Pons (tissue), 1 donor: ENCODE data around the gene ELP1.

ENCODE experiments used
- DNase-seq: peaks from one replicate; pipeline ENCODE4 v3.0.0-alpha.2; 2016; ENCODE audit warnings: low spot score

Gene ELP1

DNA sequence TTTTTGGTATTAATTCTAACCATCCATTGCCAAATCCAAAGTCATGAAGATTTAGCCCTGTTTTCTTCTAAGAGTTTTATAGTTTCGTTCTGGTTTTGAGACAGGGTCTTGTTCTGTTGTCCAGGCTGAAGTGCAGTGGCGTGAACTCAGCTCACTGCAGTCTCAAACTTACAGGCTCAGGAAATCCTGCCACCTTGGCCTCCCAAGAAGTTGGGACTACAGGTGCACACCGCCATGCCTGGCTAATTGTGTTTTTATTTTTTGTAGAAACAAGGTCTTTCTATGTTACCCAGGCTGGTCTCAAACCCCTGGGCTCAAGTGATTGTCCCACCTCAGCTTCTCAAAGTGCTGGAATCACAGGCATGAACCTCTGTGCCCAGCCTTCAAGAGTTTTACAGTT, 50.8 kb downstream of the ELP1 start:
- DNase-seq: no peak

DNA sequence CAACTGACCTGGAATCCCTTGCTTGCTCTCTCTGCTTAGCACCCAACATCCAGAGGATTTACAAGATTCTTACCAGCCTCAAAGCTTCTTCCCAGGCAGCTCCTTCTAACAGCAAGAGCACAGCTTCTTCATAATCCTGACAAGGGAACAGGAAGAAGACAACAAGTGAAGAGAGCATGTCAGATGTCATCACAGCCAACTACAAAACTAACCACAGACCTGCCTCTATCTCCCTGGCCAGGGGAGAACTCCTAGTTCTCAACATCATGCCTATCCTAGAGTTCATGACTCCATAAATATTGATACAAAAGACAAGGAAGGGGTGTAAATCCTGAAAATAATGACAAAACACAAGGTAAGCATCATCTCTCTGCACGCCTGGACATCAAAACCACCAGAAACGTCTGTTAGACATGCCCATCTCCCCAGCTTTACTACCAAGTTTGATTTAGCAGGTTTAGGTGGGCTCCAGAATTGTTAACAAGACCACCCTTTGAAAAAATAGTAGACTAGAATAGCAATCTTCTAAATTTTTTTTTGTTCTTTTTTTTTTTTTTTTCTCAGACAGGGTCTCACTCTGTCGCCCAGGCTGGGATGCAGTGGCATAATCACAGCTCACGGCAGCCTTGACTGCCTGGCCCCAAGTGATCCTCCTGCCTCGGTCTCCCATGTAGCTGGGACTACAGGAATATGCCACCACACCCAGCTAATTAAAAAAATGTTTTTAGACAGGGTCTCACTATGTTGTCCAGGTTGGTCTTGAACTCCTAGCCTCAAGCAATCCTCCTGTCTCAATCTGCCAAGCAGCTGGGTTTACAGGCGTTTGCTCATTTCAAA, 51.7 kb downstream of the ELP1 start:
- DNase-seq: no peak

DNA sequence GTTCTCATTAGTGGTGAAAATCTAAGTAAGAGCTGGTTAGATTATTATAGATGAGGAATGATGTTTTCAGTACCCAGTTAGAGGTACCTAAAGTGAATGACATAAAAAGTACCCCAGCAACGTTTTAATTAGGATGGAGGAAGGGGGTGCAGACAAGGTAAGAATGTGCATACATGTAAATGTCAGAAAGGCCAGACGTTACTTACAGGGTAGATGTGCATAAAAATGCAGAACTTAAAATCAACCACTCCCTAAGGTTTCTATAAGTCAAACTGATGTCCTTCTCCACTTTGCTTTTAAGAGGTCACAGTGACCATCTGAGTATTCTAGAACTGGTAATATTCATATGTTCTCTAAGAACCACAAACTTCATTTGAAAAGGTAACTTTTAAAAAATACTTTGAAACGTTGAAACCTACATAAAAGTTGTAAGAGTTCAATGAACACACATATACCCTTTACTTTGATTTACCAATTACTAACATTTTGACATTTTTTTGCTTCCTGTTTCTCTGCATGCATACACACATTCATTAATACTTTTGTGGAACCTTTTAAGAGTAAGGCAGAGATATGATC, 53.1 kb downstream of the ELP1 start:
- no peak for DNase-seq

DNA sequence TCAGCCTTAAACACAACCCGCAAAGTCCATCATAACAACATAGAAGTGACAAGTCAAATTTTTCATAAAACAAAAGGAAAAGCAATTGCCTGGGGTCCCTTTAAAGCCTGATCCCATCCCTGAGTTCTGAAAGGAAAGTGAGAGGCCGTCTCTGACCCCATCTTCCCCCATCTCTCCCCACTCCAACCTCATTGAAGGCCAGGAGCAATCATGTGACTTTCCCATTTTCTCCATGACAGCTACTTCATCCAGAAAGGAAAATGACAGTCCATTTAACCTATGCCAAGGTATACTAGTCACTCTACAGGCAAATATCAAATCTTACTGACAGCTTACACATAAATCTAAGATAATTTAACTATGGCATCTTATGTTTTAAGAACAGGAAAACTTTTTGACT, 56.4 kb downstream of the ELP1 start:
- DNase-seq: no peak

DNA sequence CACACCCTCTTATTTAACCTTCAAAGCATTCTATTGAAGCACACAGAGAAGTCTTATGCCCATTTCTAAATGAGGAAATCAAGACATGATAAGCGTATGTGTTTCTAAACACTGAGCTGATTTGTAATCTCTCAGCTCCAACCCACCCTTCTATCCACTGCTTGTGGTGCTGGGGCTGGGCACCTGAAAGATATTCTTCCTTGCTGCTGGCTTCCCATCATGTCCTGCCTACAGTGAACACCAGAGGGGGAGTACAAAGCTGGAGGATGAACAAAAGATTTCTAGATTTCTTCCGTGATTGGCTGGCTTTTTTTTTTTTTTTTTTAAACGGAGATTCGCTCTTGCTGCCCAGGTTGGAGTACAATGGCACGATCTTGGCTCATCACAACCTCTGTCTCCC, 57.5 kb downstream of the ELP1 start:
- DNase-seq: no peak

DNA sequence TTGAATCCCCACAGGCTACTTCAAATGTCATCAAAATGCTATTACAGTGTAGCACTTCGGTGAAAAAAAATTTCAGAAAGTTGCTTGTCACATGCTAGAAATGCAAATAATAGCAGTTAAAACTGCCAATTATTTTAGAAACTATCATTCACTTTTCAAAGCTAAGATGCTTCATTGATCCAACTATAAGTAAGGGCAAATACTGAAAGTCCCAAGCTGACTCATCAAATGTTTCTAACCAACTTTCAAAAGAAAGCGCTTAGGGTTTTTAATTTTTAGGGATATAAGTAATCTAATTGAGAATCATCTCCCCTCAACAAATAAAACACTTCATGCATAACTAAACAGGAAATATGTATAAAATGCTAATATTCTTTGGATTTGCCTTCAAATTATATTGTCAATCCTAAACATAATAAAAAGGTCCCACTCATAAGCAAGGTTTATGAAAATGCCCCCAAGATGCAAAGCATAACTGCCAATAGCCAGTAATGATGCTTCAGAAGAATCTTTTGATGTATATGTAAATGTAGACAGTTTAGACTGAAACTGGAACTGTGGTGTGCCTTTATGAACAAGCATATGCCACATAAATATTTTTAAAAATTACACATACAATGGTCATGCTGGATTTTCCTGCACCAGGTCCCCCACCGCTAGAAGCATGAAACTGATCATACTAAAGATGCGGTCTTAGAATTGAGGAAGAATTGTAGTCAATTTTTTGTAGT, 59.7 kb downstream of the ELP1 start:
- no peak for DNase-seq

DNA sequence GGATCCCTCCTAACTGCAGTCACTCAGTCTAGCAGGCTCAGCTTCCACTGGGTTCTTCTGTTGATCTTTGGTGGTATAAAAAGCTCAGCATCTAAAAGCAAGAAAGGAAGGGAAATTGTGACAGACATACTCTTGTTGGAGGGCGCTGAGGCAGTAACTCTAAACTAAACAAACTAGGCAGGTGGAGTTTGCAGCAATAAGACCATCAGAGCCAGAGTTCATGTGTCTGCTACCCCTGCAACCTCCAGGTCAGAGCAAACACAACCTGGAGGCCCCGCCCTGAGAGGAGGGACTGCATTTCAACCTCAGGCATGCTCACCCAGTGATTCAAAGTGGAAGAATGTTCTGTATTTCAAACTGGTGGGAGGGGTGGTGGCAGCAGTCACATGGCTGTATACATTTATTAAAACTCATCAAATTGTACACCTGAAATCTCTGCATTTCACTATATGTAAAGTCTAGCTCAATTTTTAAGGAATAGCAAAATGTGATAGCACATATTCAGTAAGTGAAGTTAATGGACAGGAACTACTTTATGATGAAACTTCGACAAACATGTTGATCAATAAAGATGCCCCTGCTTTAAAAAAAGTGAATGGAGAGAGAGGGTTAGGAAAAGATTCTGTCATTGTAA, 64.7 kb downstream of the ELP1 start:
- DNase-seq: no peak

DNA sequence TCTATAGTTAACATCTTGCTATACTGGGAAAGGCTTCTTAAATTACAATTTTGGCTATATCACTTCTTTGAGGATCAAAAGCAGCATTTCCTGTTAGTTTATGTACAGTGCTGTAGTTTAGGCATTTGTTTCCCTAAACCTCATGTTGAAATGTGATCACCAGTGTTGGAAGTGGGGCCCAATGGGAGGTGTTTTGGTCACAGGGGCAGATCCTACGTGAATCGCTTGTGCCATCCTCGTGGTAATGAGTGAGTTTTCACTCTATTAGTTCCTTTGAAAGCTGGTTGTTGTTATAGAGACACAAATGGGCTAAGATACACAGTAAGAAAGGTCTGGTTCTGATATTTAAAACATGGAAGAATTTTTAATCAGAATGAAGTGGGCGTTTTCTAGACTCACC, 66.1 kb downstream of the ELP1 start:
- DNase-seq: no peak

DNA sequence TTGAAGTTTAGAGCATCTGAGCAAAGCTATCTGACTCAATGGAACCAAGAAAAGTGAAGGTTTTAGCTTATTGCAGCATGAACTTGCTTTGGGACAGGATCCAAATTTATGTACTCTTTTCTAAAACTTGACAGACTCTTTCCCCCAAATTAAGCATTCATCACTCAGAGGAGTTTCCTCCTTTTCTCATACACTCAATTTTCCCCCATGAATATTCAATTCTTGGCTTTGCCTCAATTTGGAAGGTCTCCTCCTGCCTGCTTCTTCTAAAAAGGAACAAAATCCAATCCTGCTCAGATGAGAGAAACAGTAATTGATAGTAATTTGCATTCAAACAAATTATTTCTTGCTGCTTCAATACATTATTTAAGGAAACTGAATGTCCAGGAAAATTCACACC, 66.8 kb downstream of the ELP1 start:
- no peak for DNase-seq

DNA sequence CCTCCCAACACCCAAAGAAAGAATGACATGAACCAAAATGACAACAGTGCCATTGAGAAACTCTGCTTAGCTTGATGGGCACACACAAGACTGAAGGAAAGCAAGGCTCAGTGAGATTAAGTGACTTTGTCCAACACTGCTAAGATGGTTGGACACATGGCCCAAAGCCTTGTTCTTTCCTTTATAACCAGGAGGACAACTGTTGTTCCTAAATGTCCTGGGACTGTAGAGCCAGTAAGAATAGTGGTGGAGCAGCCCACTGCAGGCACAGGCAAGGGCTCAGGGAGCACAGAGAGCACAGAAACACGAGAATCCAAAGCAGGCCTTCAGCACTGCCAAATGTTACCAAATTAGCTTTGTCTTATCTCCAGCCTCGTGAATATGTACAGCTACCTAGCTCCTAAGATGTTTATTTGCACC, 67.9 kb downstream of the ELP1 start:
- no peak for DNase-seq

DNA sequence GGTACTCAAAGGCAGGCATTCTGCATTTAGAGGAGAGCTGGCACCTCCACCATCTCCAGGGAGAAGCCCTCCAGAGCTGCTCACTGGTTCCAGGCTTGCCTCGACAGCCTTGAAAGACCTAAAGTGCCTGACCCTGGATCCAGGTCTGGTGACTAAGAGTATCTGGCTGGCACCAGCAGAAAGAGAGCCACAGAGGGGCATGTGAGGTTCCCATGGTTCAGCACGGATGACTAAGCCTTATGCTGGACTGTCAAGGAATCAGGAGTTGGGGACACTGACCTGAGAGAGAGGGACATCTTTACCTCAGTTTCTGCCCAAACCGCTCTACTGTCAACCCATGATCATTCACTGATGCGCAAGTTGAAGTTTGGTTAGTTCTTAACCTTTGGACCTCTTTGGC, 68.9 kb downstream of the ELP1 start:
- no peak for DNase-seq

DNA sequence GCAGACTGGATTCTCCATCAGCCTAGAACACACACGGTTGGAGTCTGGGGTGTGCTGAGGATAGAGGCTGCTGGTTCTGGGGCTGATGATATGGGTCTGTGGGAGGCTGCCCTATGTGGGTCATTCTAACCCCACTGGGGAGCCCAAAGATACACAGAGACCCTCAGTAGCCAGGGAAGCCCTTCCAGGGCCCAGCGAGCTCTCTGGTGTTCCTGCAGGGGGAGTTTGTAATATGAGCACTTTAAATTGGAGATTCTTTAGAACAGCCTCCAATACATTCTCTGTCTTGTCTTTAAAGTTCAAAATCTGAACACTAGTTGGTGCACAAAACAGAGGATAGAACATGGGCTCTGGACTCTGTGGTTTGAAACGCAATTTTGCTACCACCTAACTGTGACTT, 69.5 kb downstream of the ELP1 start:
- no peak for DNase-seq

DNA sequence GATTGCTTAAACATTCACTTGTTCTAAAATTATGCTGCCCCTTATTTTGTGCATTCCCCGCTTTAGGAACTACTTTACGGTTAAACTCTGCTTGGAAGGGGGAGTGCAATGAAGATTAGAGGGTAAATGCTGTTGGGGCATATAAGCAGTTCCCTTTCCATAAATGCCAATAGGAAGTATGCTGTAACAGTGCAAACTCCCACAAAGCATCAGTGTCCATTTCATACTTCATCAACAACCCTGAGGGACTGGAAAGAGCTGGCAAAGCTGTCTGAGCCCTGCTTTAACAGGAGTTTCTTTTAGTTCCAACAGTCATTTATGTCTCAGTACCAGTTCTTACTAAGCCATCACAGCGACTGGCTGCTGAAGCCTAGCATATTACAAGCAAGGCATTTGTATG, 70.0 kb downstream of the ELP1 start:
- DNase-seq: no peak

DNA sequence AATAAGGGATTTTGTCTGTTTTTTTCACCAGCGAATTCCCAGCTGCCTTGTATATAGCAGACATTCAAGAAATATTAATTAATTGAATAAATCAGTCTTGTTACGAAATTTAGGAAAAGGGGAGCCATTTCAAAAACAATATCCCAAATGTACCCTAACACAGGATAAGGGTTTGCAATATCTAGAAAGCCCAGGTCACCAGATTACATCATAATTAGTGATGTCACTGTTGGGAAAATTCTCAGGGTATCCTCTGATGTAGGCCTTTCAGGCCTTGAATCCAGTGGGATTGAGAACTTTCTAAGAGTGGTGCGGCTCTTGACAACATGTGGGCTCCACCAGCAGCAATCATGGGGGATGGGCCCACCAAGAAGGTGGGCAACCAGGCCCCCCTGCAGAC, 71.9 kb downstream of the ELP1 start, which contains the start of gene ACTL7A:
Gene ACTL7A (plus strand): TSS at position 270 of the 400 bp plus-strand sequence. CDS start 57 bp downstream, at position 327.
- DNase-seq: no peak

DNA sequence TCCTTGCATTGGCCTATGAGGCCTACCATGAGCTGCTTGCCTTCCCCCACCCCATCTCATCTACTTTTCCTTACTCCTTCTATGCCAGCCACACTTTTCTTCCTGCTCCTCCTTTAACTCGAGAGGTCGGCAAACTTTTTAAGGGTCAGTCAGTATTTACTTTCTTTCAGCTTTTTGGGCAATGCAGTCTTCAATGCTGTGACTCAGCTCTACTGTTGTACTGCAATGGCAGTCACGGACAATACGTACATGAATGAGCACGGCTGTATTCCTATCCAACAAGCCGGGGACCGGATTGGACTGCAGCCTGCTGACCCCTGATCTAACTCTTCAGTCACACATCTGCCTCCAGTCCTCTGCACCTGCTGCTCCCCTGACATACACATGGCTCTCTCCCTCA, 72.5 kb downstream of the ELP1 start:
- DNase-seq: no peak

DNA sequence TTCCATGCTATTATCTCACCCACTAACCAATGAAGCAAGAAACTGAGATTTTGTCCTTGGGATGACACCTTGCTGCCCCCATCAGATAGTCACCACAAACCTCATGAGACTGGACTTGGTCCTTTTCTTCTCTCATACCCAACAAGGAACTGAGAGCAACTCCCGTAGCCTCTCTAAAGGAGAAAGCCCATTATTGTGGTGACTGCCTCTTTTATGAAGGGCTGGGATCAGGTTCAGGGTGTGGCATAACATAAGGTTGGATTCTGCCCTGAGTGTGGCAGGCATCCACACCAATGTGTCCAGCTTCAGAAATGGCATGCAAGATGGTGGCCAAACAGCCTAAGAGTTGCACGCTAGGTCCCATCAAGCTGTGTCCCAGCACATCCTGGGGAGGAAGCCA, 73.2 kb downstream of the ELP1 start:
- DNase-seq: no peak

DNA sequence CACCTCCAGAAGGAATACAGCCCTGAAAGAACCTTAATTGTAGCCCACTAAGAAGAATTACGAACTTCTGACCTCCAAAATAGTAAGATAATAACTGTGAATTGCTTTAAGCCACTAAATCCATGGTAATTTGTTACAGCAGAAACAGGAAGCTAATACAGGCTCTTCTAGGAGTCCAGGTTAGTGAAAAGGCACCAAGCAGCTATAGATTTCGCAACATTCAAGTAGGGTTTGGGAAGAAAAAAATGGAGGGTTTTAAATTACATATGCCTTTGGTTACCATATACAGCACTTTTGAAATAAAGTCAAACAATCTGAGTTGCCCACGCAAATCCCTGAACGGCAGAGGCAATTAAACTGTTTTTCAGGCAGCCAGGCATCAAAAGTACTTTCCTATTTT, 73.6 kb downstream of the ELP1 start:
- no peak for DNase-seq

DNA sequence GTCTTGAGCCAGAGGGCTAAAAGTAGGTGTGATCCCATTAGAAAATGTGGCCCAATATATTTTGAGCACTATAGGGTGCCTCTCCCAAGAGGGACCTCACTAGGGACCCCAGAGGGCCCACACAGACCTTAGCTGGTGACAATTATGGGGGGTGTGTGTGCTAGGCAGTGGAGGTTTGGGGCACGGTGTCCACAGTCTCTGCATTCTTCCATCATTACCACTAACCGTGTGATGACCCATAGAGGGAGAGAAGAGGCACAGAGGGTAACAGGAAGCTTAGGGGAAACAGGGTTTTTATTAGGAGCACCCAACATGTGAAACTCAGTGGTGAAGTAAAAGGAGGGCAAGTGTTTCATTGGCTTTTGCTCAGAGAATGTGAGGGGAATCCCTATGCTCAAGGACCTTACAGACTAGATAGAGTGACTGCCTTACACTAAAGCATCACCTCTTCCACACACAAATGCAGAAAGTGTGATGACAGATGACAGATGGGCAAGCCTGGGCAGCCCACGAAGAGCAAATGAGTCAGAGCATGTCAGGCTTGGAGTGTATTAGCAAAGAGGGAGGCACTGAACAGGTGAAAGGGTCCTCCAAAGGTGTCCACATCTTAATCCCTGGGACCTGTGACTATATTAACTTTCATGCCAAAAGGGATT, 74.3 kb downstream of the ELP1 start:
- no peak for DNase-seq

DNA sequence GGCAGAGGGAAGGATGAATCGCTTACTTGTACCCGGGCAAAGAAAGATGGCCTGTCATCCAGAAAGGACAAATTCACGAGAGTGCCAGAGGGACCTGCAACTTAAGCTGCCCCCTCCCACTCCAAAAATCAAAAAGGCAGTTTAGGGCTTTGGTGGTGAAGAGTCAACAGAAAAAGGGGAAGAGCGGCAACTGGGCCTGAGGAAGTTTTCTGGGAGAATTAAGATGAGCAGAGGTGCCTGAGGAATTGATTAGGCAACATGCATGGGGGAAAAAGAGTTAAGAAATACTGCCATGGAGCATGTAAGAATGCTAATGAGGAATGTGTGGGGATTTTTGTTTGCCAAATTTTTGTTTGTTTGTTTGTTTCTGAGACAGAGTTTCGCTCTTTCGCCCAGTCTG, 76.4 kb downstream of the ELP1 start:
- no peak for DNase-seq

DNA sequence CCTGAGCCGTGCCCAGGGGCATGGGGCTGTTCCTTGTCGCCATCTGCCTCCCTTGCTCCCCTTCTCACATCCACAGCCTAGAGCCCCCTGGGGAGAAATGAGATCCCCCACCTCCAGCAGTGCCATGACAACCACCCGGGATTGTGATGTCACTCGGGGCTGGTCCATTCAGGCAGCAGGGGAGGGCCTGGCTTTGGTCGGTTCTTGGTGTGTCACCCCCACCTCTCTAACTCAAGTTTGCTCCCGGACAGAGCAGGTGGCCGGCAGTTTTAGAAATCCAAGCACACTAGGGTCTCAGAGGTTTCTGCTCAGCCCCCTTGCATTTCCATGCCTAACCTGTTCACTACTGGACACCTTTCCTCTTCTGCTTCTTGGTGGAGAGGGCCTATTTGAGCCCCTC, 78.0 kb downstream of the ELP1 start, which contains the start of gene ACTL7B:
Gene ACTL7B (minus strand): TSS at position 99 of the 400 bp plus-strand sequence. CDS start 56 bp downstream, at position 43.
- DNase-seq: no peak

DNA sequence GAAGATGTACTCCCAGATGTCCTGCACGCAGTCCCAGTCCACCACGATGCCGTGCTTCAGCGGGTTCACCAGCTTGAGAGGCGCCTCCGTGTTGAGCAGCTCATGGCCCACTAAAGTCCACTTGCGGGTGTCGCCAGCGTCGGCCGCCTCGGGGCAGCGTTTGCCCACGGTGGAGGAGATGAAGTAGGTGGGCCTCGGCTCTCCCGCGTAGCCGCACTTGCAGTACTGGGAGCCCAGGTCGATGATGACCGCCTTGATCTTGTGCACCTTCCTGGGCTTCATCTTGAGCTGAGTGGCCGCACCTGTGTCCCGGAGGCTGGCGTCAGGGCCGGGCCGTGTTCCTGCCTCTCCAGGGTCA, 78.4 kb downstream of the ELP1 start:
- no peak for DNase-seq
